PFSK-1 (cell line): ENCODE data around the gene CSDE1.

Experiments used
- FOXP2 ChIP-seq: optimal IDR thresholded peaks from 2 replicates; pipeline ENCODE3; 2011; ENCODE audit warnings: borderline replicate concordance, control low read depth, inconsistent platforms; ENCODE audit not compliant: insufficient read depth; ENCODE audit errors: extremely low read length, extremely low read depth
- POLR2AphosphoS5 ChIP-seq: IDR thresholded peaks from 2 replicates; pipeline ENCODE4 v1.6.1; 2012; ENCODE audit warnings: low read depth, mild to moderate bottlenecking, control low read depth, low read length, moderate library complexity
- REST ChIP-seq, 2 experiments: IDR thresholded peaks; 2 replicates each; pipeline versions ENCODE4 v1.6.1 to v1.8.0; 2011 to 2012; ENCODE audit warnings: low read depth in 2 of 2, low read length in 2 of 2, control low read depth in 1 of 2, inconsistent platforms in 1 of 2, mild to moderate bottlenecking in 1 of 2, moderate library complexity in 1 of 2; ENCODE audit not compliant: insufficient read depth in 1 of 2
- SIN3A ChIP-seq: IDR thresholded peaks from 2 replicates; pipeline ENCODE4 v1.6.1; 2012; ENCODE audit warnings: mild to moderate bottlenecking, low read length, moderate library complexity, borderline replicate concordance; ENCODE audit not compliant: insufficient read depth
- TAF1 ChIP-seq: IDR thresholded peaks from 2 replicates; pipeline ENCODE4 v1.6.1; 2012; ENCODE audit warnings: low read length, control low read depth, borderline replicate concordance; ENCODE audit not compliant: insufficient read depth

The CSDE1 gene

GRCh38 chr1:114712977-114713376 is 44.8 kb downstream of the CSDE1 start:
- TF ChIP-seq REST (IDR thresholded peaks at IDR 0.05; ENCODE audit: insufficient read depth in 1 of 2, low read depth in 2 of 2, low read length in 2 of 2) (no peak), SIN3A (no peak), POLR2AphosphoS5 (no peak), TAF1 (no peak), FOXP2 (no peak)

GRCh38 chr1:114710360-114710759 is 47.4 kb downstream of the CSDE1 start:
- TF ChIP-seq POLR2AphosphoS5 = no peak
- no peak for TF ChIP-seq TAF1

- TF ChIP-seq SIN3A = no peak
- TF ChIP-seq TAF1 = no peak
- TF ChIP-seq POLR2AphosphoS5 = no peak
- no peak for TF ChIP-seq REST (IDR thresholded peaks at IDR 0.05; ENCODE audit: insufficient read depth in 1 of 2, low read depth in 2 of 2, low read length in 2 of 2)
- TF ChIP-seq FOXP2 = no peak
Observed at GRCh38 chr1:114707604-114708003, 50.2 kb downstream of the CSDE1 start.

GRCh38 chr1:114703242-114703641 is 54.5 kb downstream of the CSDE1 start:
- TF ChIP-seq SIN3A = no peak
- TF ChIP-seq REST (IDR thresholded peaks at IDR 0.05; ENCODE audit: insufficient read depth in 1 of 2, low read depth in 2 of 2, low read length in 2 of 2) = no peak
- TF ChIP-seq FOXP2 = no peak
- no peak for TF ChIP-seq POLR2AphosphoS5
- TF ChIP-seq TAF1 = no peak

- TF ChIP-seq REST (IDR thresholded peaks at IDR 0.05; ENCODE audit: insufficient read depth in 1 of 2, low read depth in 2 of 2, low read length in 2 of 2) = no peak
- no peak for TF ChIP-seq SIN3A
- no peak for TF ChIP-seq POLR2AphosphoS5
- no peak for TF ChIP-seq TAF1
Observed at GRCh38 chr1:114702737-114703136, 55.0 kb downstream of the CSDE1 start.
